ENCODE results near the gene ODF4.
"Not testable (repeated sequence)": the region's sequence is repeated elsewhere in the genome, so short reads cannot be mapped to it uniquely, and the experiment has no call there.

GRCh38 chr17:8347001-8347400 is 7.4 kb downstream of the ODF4 start:
- TF ChIP-seq POLR2A (IDR thresholded peaks at IDR 0.05; ENCODE audit: low read depth, low read length); MAFK (IDR thresholded peaks at IDR 0.05; ENCODE audit: low read depth, low read length); CTCF (conservative IDR thresholded peaks at IDR 0.05; ENCODE audit: low read depth, low read length); ELK1 (IDR thresholded peaks at IDR 0.05; ENCODE audit: borderline replicate concordance, low read depth, low read length); MXI1 (IDR thresholded peaks at IDR 0.05; ENCODE audit: borderline replicate concordance, low read depth, low read length); USF2 (IDR thresholded peaks at IDR 0.05; ENCODE audit: low read depth, low read length); CHD1 (IDR thresholded peaks at IDR 0.05; ENCODE audit: low read depth, low read length); RAD21 (IDR thresholded peaks at IDR 0.05; ENCODE audit: low read length); SMC3 (IDR thresholded peaks at IDR 0.05; ENCODE audit: low read depth, low read length): not testable (repeated sequence)
